NCI-H446 (cell line): ENCODE measurements around the gene CWH43.
A peak's percentile ranks its signal among the peaks of the same experiment; 100 is the strongest.
"Not testable (repeated sequence)": the region's sequence is repeated elsewhere in the genome, so short reads cannot be mapped to it uniquely, and the experiment has no call there.

ENCODE experiments used
- DNase-seq, 2 experiments: peaks; one replicate each; lab custom pipeline; 2025; lab: John Stamatoyannopoulos, UW

Gene CWH43

DNA sequence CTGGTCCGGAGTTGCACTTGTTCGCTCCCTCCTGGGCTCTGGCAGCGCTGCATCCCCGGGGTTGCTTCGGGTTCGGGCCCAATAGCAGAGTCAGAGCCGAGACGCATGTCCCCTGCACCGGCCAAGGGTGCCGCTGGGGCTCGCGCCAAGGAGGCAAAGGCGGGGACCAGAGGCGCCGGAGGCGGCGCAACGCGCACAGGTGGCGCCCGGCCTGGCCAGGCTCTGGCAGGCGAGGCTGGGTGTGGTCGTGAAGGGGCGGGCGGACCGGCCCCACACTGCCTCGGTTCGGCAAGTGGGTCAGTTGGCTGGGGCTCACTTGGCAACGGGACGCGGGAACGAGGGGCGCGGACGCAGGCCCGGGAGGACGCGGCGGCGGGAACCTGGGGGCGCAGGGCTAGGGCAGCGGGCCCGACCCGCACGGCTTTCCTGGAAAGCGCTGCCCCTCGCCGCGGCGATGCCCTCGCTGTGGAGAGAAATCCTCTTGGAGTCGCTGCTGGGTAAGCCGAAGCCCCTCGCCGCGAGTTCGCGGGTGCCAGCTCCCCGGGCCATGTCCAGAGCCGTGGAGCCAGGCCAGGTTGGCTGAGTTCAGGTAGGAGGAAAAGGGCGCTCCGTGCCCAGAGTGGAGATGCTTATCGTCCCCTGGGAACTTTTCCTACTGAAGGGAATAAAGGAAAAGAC, at the start of gene CWH43:
CWH43 (plus strand) TSS at position 300 of the 678 bp plus-strand sequence; CDS start at position 455, 155 bp downstream.
- no peak for DNase-seq

- no peak for DNase-seq
Measured at GRCh38 chr4:48937033-48937432, 49.0 kb upstream of the CWH43 start.

DNA sequence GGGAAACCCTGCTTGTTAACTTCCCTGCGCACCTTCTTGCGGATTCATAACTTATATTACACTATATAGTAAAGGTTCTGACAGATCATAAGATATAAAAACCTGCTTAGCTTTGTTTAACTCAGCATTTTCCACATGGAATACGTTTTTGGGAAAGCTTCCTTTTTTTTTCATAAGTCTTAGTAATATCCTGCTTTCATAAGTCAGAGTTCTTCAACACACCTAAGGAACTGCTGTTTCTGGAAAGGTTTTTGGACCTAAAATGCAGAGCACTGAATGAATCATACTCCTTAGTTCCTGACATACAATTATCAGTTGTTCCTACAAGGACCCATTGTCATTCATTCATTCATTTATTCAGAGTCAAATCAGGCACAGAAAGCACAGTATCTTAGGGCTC, 47.2 kb upstream of the CWH43 start:
- no peak for DNase-seq

- DNase-seq, result peak; percentile 23 to 70
Measured at GRCh38 chr4:48939785-48940184, 46.3 kb upstream of the CWH43 start.

DNA sequence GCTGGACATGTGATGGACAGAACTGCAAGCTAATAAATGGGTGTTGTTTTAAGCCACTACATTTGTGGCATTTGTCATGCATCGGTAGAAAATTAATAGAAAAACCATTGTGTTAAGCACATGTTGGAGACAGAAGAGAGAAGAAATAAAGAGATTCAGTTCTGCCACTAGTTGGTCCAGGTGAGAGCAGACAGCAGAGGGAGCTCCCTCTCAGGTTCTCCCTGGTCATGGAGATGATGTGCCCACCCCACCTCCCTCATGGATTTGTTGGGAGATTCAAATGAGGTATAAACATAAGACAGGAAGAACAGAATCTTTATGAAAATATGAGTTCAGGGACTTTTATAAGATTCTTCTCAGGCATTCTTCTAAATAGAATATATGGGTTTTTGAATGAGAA, 42.7 kb upstream of the CWH43 start:
- no peak for DNase-seq

DNA sequence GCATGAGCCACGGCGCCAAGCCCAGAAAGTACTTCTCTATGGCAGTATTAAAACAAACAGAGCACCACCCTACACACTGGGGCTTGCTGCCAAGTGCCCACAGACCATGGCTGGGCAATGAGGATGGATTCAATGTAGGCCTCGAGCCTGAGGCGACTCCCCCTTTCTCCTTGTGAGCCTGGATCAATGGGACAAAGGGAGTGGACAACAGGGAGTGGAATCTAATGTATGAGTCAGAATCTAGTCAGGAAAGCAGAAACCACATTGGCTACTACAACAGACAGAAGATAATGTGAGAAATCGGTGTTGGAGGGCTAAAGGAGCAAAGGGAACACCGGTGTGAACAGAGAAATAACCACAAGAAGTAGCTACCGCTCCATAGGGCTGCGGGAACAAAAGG, 41.8 kb upstream of the CWH43 start:
- no peak for DNase-seq

DNA sequence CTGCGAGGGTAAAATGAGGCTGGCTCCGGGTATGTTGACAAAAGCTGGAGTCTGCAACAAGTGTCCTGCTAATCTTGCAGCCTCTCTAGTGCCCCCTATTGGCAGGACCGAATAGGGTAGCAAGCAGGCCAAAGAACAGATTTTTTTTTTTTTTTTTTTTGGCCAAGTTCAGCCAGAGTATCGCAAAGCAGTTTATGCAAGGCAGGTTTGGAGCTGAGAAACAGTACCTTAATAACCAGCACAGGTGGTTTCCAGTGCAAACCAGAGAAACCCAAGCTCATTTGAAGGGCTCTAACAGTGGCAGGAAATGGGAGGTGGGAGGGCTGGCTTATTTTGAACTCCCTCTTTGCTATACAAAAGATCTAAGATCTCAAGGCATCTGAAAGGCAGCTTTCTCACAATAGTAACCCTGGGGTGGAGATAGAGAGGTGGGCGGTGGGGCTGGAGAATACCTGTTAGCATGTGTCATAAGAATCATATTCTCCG, 41.3 kb upstream of the CWH43 start:
- peak in 1 of 2 experiments; percentile 7 for DNase-seq

DNA sequence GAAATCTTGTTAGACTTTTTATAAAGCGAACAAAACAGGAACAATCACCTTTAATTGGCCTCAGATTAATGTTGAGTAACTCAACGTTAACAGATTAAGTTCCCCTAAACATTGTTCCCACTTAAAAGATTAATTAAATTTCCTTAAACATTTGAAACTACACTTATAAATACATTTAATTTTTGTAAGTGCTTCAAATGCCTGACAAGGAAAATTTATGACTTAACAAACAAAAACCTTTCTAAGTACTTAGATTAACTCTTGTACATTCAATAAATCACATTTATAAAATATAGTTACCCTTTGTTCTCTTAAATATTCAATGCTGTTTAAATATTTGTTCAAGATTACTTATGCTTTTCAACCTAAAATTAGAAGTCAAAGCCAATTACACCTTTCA, 40.1 kb upstream of the CWH43 start:
- no peak for DNase-seq

DNA sequence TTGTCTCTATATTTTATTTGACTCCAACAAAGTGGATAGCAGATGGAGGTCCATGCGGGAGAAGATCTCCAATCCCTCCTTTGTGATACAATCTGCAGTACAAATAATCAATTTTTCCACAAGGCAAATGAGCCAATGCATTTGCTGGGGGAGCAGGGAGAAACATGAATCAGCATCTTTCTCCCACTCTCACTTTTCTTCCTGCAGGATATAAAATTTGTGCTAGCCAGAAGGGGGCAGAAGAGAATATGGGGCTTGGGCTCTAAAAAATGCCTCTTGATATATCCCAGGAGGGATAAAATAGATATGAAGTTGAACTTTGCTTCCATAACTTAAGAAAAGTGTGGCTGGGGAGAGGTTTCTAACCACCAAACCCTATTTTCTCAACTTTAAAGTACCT, 38.3 kb upstream of the CWH43 start:
- no peak for DNase-seq

GRCh38 chr4:48949086-48949485, 37.0 kb upstream of the CWH43 start:
- DNase-seq, result no peak

DNA sequence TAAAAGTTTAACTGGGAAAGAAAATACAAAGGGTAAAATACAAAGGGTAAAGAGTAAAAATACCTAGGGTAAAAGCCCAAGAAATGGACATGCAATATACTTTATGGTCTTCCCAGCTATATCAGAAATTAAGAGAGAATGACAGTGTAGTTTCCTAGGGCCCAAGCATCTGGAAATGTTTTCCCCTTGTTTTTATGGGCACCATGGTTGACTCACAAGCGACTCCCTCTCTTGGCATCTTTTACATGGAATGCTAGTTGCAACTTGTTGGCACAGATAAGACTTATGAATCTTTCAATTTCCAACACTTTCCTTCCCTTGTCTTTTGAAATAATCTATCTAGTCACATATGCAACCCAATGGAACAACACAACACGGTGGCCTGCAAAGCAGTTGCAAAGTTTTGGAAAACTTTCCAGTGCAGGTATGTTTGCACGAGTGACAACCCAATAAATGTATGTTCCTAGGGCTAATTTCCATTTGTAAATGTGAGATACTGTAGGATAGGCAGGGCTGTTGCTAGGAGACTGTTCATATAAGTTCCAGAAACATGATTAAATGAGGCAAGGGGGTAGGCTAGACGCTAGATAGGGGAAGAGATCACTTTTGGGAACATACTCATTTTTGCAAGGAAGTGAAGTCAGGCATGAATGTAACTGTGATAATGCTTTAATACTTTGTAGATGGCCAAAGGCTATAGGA, 36.4 kb upstream of the CWH43 start:
- DNase-seq, result no peak

- no peak for DNase-seq
Measured at GRCh38 chr4:48954314-48954713, 31.8 kb upstream of the CWH43 start.

DNA sequence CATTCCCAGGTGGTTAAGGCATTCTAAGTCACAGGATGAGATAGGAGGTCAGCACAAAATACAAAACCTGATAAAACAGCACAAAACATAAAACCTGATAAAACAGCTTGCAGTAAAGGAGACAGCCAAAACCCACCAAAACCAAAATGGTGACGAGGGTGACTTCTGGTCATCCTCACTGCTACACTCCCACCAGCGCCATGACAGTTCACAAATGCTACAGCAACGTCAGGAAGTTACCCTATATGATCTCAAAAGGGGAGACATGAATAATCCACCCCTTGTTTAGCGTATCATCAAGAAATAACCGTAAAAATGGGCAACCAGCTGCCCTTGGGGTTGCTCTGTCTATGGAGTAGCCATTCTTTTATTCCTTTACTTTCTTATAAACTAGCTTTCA, 28.7 kb upstream of the CWH43 start:
- DNase-seq, result not testable (repeated sequence)

- no peak for DNase-seq
Measured at GRCh38 chr4:48958582-48958981, 27.5 kb upstream of the CWH43 start.

GRCh38 chr4:48960988-48961635, 25.0 kb upstream of the CWH43 start:
- DNase-seq, result no peak

GRCh38 chr4:48962636-48963035, 23.4 kb upstream of the CWH43 start:
- DNase-seq, result no peak

GRCh38 chr4:48963042-48963679, 22.9 kb upstream of the CWH43 start:
- peak; percentile 63 to 89 for DNase-seq

- no peak for DNase-seq
Measured at GRCh38 chr4:48967101-48967500, 19.0 kb upstream of the CWH43 start.

GRCh38 chr4:48967631-48968030, 18.4 kb upstream of the CWH43 start:
- DNase-seq, result peak; percentile 8 to 49

DNA sequence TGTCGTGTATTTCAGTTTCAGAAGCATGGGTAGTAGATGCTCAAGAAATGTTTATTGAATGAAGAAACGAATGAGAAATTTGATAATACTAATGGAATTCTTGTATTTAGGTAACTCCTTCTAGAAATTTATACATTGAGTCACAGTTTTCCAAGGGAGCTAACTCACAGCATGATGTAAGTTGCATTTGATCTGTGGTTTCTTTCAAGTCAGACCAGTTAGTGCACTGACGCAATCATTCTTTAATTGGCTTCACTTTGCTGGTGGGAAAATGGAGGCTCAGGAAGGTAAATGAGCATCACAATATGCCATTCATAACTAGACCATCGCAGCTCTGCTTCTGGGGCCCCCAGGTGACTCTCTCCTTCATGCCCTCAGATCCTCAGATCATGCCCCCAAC, 17.3 kb upstream of the CWH43 start:
- no peak for DNase-seq

- DNase-seq, result peak in 1 of 2 experiments; percentile 38
Measured at GRCh38 chr4:48970471-48970921, 15.6 kb upstream of the CWH43 start.

DNA sequence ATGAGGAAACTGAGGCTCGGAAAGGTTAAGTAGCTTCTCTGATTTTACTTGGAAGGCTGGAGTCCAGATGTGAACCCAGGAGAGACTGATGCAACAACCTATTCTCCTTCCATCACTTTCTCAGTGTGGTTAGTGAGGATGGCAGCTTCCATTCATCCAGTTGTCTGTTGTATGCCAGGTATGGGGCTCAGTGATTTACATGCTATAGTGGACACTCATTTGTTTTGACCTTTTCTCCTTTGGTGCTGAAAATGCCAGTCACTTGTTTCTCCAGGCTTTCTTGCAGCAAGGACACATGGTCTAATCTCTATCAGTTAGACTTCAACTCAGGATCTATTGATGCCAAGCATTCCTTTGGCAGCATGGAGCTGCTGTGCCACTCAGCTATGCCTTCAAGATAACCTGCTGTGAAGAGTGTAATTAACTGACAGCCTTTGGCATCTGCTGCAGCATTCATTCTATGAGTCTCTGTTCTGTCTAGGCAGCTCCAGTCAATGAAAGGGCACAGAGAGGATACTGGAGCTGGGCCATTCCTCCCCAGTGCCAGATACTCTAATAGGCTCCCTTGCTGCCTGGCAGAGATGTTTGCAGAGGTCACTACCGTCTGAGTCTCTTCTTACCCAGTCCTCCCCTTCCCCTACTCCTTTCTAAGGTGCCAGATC, 11.0 kb upstream of the CWH43 start:
- peak; percentile 15 to 79 for DNase-seq
